ENCODE results near the gene TBC1D30. TPM values are rescaled to one million over a fixed set of nuclear protein-coding genes. Genes with fewer than 3 reads are reported as not detected.

The TBC1D30 gene
- total RNA-seq, 3 donors from 2014 or later (not counting 1 experiment from before 2014, with no cell fraction given) = 2.8 to 5.8 (median 4.7) TPM

DNA sequence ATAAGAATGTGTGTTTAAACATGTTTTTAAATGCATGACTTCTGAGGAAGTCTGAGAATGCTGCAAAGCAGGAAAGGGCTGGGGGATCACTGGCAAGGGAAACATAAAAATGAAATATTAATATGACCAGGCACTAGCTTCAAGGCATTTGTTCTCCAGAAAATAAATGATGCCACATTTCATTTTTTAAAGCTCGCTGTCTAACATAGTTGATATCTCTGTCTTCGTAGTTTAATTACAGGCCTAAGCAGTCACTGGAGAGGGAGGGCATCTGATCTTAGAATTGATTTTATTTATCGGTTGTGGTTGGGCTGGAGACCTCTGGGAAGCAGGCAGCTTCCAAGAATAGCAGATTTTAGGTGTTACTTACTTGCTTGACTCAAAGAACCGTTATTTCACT, 87.5 kb downstream of the TBC1D30 start:
- Mint-ChIP-seq H3K36me3 (no peaks in the 10 kb centered on the region), H3K27ac (no peak overlapping the region), H3K4me1 (no peaks in the 10 kb centered on the region), H3K4me3 (no peak overlapping the region), H3K27me3 (ENCODE audit: low read depth in 2 of 2) (peaks cover 18 to 35% of the 10 kb centered on the region in 2 donors), H3K9me3 (no peaks in the 10 kb centered on the region)
- no peak overlapping the region for H3K27ac ChIP-seq (ENCODE audit: low read length)
- no peaks in the 10 kb centered on the region for H3K9me3 ChIP-seq (ENCODE audit: control insufficient read depth, insufficient read depth, low read length)
- H3K27me3 ChIP-seq (ENCODE audit: control insufficient read depth, insufficient read depth, low read length) = peaks cover 2% of the 10 kb centered on the region
- H3K36me3 ChIP-seq (ENCODE audit: control insufficient read depth, insufficient read depth, low read length) = no peaks in the 10 kb centered on the region
- ATAC-seq (no peak), DNase-seq (no peak)
- intact Hi-C loops (cut with micrococcal nuclease) = no loop called here
- no peak overlapping the region for H3K4me3 ChIP-seq (ENCODE audit: low read length)
- TF ChIP-seq, protein P1, sequence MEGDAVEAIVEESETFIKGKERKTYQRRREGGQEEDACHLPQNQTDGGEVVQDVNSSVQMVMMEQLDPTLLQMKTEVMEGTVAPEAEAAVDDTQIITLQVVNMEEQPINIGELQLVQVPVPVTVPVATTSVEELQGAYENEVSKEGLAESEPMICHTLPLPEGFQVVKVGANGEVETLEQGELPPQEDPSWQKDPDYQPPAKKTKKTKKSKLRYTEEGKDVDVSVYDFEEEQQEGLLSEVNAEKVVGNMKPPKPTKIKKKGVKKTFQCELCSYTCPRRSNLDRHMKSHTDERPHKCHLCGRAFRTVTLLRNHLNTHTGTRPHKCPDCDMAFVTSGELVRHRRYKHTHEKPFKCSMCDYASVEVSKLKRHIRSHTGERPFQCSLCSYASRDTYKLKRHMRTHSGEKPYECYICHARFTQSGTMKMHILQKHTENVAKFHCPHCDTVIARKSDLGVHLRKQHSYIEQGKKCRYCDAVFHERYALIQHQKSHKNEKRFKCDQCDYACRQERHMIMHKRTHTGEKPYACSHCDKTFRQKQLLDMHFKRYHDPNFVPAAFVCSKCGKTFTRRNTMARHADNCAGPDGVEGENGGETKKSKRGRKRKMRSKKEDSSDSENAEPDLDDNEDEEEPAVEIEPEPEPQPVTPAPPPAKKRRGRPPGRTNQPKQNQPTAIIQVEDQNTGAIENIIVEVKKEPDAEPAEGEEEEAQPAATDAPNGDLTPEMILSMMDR (IDR thresholded peaks at IDR 0.05) = no peak
- H3K4me1 ChIP-seq (ENCODE audit: control insufficient read depth, insufficient read depth, low read length) = no peaks in the 10 kb centered on the region
- 89% methylated on average over 4 of the region's 4 CpGs for WGBS (ENCODE audit: insufficient coverage)

DNA sequence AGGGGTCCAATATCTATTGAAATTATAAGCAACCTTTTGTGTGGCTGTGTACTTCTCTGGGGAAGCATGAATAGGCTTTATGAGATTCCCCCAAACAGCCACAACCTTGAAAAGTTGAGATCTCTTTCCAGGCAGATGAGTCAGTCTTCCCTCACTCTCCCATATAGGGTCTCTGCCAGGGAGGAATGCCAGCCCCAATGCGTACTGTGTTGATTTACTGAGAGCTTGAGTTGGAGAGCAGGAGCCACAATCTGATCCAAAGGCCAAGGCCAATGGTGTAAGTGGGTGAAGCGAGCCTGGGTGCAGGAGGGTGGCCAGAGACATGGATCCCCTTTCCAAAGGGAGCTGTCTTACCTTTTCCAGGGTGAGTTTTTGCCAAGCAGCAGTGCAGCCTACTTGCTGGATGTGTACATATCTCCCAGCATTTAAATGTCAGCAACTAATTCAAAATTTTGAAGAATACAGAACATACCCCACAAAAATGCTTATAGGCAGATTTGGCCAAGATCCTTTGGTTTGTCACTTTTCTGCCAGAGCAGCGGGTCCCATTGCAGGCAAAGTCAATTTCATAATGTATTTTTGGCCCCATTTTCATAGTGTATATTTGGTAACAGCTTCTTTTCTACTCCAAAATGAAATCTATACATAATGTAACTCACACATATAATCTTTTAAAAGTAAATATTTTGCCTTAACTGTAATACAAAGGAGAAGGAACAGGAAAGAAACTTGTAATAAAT, 88.2 kb downstream of the TBC1D30 start:
- Histone ChIP-seq H3K27me3 (ENCODE audit: control insufficient read depth, insufficient read depth, low read length) (peaks cover 2% of the 10 kb centered on the region), H3K27ac (ENCODE audit: low read length) (no peak overlapping the region), H3K4me1 (ENCODE audit: control insufficient read depth, insufficient read depth, low read length) (no peaks in the 10 kb centered on the region), H3K4me3 (ENCODE audit: low read length) (no peak overlapping the region), H3K36me3 (ENCODE audit: control insufficient read depth, insufficient read depth, low read length) (no peaks in the 10 kb centered on the region), H3K9me3 (ENCODE audit: control insufficient read depth, insufficient read depth, low read length) (no peaks in the 10 kb centered on the region)
- Mint-ChIP-seq H3K4me1 (no peaks in the 10 kb centered on the region), H3K9me3 (no peaks in the 10 kb centered on the region), H3K36me3 (no peaks in the 10 kb centered on the region), H3K27me3 (ENCODE audit: low read depth in 2 of 2) (peaks cover 18 to 36% of the 10 kb centered on the region in 2 donors), H3K27ac (no peak overlapping the region), H3K4me3 (no peak overlapping the region)
- DNase-seq (no peak), ATAC-seq (no peak)
- TF ChIP-seq, protein P1 (IDR thresholded peaks at IDR 0.05) = no peak
- 79% methylated on average over 3 of the region's 3 CpGs for WGBS (ENCODE audit: insufficient coverage)
- intact Hi-C loops (cut with micrococcal nuclease) = no loop called here

DNA sequence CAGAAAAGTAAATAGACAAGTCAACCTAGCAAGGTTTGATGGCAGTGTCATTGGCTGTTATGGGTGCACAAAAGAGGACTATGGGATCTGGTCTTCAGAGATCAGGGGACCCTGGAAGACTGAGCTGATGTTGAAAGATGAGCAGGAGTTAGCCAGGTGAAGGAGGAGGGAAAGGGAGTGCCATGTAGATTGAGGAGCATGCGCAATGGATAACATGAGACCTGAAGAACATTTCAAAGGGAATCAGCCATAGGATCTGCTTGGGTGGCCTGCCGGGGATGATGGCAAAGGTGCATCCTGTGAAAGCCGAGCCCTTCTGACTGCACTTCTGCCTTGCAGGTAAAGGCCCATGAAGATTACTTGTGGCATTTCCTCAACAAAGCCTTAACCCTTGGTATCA, 90.8 kb downstream of the TBC1D30 start:
- intact Hi-C loops (cut with micrococcal nuclease) = no loop called here
- H3K27ac Mint-ChIP-seq = no peak overlapping the region
- no peak for DNase-seq
- H3K9me3 ChIP-seq (ENCODE audit: control insufficient read depth, insufficient read depth, low read length) = no peaks in the 10 kb centered on the region
- H3K4me1 Mint-ChIP-seq = no peaks in the 10 kb centered on the region
- peaks cover 34 to 55% of the 10 kb centered on the region in 2 donors for H3K27me3 Mint-ChIP-seq (ENCODE audit: low read depth in 2 of 2)
- TF ChIP-seq, protein P1 (IDR thresholded peaks at IDR 0.05) = no peak
- H3K27ac ChIP-seq (ENCODE audit: low read length) = no peak overlapping the region
- H3K4me1 ChIP-seq (ENCODE audit: control insufficient read depth, insufficient read depth, low read length) = no peaks in the 10 kb centered on the region
- H3K9me3 Mint-ChIP-seq = no peaks in the 10 kb centered on the region
- H3K36me3 Mint-ChIP-seq = no peaks in the 10 kb centered on the region
- H3K4me3 ChIP-seq (ENCODE audit: low read length) = no peak overlapping the region
- ATAC-seq = no peak
- H3K27me3 ChIP-seq (ENCODE audit: control insufficient read depth, insufficient read depth, low read length) = peaks cover 2% of the 10 kb centered on the region
- 93% methylated on average over 3 of the region's 3 CpGs for WGBS (ENCODE audit: insufficient coverage)
- H3K36me3 ChIP-seq (ENCODE audit: control insufficient read depth, insufficient read depth, low read length) = no peaks in the 10 kb centered on the region
- H3K4me3 Mint-ChIP-seq = no peak overlapping the region
